ENCODE results near the gene ROBO1.

- TF ChIP-seq POLR2A (IDR thresholded peaks at IDR 0.05; ENCODE audit: low read length) (no peak), GATA1 (IDR thresholded peaks at IDR 0.05; ENCODE audit: low read depth, low read length) (no peak)
These were observed 1134.8 kb downstream of the ROBO1 start for GRCh38 chr3:78632925-78633553.
